A549 (cell line): ENCODE results near the gene PDZD7.

Experiments used
- CEBPB ChIP-seq, 2 experiments: fragments of >200 bp in 1 of 2; sonication (Bioruptor Twin) in 1 of 2; formaldehyde crosslinking in 1 of 2; IDR thresholded peaks; 2 replicates each; pipeline ENCODE4 v1.6.1; 2012 to 2016
- POLR2A ChIP-seq: IDR thresholded peaks from 2 replicates; pipeline ENCODE4 v1.6.1; 2012; ENCODE audit warnings: mild to moderate bottlenecking, low read length

DNA sequence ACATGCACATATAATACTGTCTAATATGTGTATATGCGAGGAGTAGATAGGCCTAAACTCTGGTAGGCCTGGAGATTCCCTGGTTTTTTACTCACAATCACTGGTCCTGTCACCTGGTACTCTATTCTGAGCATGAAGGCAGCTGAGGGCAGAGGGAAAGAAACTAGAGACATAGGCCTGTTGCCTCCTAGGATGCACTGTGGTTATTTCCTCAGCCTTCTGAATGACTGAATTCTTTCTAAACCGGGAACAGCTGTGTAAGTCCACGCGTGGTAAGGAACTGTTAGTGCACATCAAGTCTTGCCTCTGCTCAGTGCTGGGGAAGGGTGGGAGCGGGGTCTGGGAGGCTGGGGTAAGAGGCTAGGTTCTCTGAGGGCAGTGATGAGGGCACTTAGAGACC is 38.5 kb upstream of the PDZD7 start:
- no peak for TF ChIP-seq POLR2A
- no peak for TF ChIP-seq CEBPB (IDR thresholded peaks at IDR 0.05)
